Esophagus muscularis mucosa (tissue), 3 donors: ENCODE data around the gene WDFY4.

Experiments
- CTCF ChIP-seq, 3 experiments: fragments of 200-600 bp in 2 of 3; fragments of 450-650 bp in 1 of 3; sonication (generic) in 2 of 3; IDR thresholded peaks; one replicate each; pipeline ENCODE4 v1.5.1; 2017 to 2019; ENCODE audit warnings: antibody characterized with exemption in 3 of 3, mild to moderate bottlenecking in 2 of 3, moderate library complexity in 1 of 3
- POLR2A ChIP-seq: fragments of 450-650 bp; IDR thresholded peaks from one replicate; pipeline ENCODE4 v1.6.1; 2017; ENCODE audit warnings: antibody characterized with exemption, moderate library complexity, mild to moderate bottlenecking, low read depth
- POLR2AphosphoS5 ChIP-seq, 2 donors: sonication (generic); formaldehyde crosslinking; IDR thresholded peaks; one replicate each; pipeline ENCODE4 v1.6.1; 2017; ENCODE audit warnings: antibody characterized with exemption in 2 of 2

DNA sequence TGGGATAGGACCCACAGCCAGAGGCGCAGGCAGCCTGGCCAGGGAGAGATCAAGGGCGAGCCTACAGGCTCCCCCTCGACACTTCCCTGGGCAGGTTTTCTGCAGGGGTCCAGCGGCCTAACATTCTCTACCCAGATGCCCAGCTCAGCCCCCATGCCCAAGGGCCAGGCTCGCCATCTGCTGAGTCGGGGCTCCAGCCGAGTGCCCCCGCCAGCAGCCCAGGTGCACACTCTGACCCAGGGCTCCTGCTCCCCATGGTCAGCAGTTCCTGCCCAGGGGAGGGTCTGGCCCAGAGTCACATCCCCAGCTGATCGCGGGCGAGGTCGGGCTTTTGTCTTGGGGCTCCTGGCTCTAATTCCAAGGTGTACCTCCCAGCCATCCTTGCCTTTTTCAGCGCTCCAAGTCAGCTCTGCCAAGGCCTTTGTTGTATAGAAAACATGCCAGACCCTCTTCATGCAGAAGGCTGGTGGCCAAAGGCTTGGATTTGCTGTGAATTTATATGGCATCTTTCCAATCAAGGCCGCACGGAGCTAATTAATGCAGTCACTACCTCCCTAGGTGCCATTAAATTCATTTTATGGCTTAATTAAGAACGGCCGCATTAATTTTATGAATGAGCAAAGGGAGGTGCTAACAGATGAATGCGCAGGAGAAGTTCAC is 134.3 kb downstream of the WDFY4 start:
- TF ChIP-seq CTCF (IDR thresholded peaks at IDR 0.05) = no peak
- TF ChIP-seq POLR2AphosphoS5 (IDR thresholded peaks at IDR 0.05) = no peak
- TF ChIP-seq POLR2A = no peak
